Right lobe of liver (tissue), 6 donors: ENCODE measurements around the gene RHOC. TPM values are rescaled to one million over a fixed set of nuclear protein-coding genes. Genes with fewer than 3 reads are reported as not detected.

Experiments
- ATAC-seq, 4 donors: fragments of 200-7000 bp; cut with Tn5 transposase; one replicate each; pipeline ENCODE4 v1.9.1; 2020; ENCODE audit warnings: mild to moderate bottlenecking in 4 of 4, moderate library complexity in 4 of 4
- DNase-seq, 3 donors: peaks; one replicate each; pipeline ENCODE4 v3.0.0-alpha.2; 2020
- H3K27ac ChIP-seq, 3 donors: fragments of 200-600 bp; one replicate each; pipeline ENCODE4 v1.8.0; 2022
- H3K27me3 ChIP-seq, 2 donors: fragments of 200-600 bp; one replicate each; pipeline ENCODE4 v1.8.0; 2022
- H3K36me3 ChIP-seq, 4 donors: fragments of 200-600 bp; sonication (generic) in 1 of 4; one replicate each; pipeline versions ENCODE4 v1.5.1 to v1.8.0; 2017 to 2022; ENCODE audit warnings: control low read depth in 1 of 4
- H3K4me1 ChIP-seq, 4 donors: fragments of 200-600 bp; sonication (generic) in 1 of 4; one replicate each; pipeline versions ENCODE4 v1.5.1 to v1.8.0; 2017 to 2022; ENCODE audit warnings: control low read depth in 1 of 4
- H3K4me3 ChIP-seq, 3 donors: fragments of 200-600 bp; one replicate each; pipeline ENCODE4 v1.8.0; 2022
- H3K9me3 ChIP-seq, 4 donors: fragments of 200-600 bp; sonication (generic) in 1 of 4; one replicate each; pipeline versions ENCODE4 v1.5.1 to v1.8.0; 2017 to 2022; ENCODE audit warnings: control low read depth in 1 of 4
- CTCF ChIP-seq, 4 donors: fragments of 200-600 bp in 3 of 4; fragments of 450-650 bp in 1 of 4; IDR thresholded peaks; one replicate each; pipeline versions ENCODE4 v1.5.1 to v1.8.0; 2016 to 2022; ENCODE audit warnings: antibody characterized with exemption in 4 of 4, mild to moderate bottlenecking in 2 of 4
- POLR2A ChIP-seq: fragments of 450-650 bp; IDR thresholded peaks from one replicate; pipeline ENCODE4 v1.6.1; 2017; ENCODE audit warnings: antibody characterized with exemption, mild to moderate bottlenecking
- WGBS: methylation state at CpG from one replicate; pipeline ENCODE4 v1.1.6; 2018; ENCODE audit warnings: low coverage, low lambda C conversion rate; ENCODE audit not compliant: insufficient coverage; ENCODE audit errors: missing lambda C conversion rate; 5-methylcytosine and 5-hydroxymethylcytosine counted together
- intact Hi-C, 2 donors: fragments of 100-400 bp; cut with DNase I; formaldehyde crosslinking; loops; one replicate each; pipeline versions ENCODE4 v1.11.2 to v1.14.1; 2022
- total RNA-seq, 6 experiments: library from RNA; depleted of rRNA in 2 of 6; stranded (reverse); fragments of >200 nt in 2 of 6; fragmentation: NEBNext Ultra II Directional in 3 of 6; extraction: Animal tissue kit (Norgen Biotek cat#: 25700) in 3 of 6; gene quantifications; one replicate each; pipeline versions ENCODE4 v1.1.0 to v1.2.4, GENCODE V29; 2016 to 2023
- donor health status: DM: no; HTN: yes; CAD: no.
- donor health status: DM: no; HTN: no; CAD: no.
- donor health status: DM: no; HTN: no; CAD: no.
- donor health status: DM: no; HTN: yes; CAD: no.
- donor health status: DM: no; HTN: yes; CAD: no.

The RHOC gene
- total RNA-seq, 6 experiments from 2014 or later, result 47.9 to 207 (median 107) TPM

DNA sequence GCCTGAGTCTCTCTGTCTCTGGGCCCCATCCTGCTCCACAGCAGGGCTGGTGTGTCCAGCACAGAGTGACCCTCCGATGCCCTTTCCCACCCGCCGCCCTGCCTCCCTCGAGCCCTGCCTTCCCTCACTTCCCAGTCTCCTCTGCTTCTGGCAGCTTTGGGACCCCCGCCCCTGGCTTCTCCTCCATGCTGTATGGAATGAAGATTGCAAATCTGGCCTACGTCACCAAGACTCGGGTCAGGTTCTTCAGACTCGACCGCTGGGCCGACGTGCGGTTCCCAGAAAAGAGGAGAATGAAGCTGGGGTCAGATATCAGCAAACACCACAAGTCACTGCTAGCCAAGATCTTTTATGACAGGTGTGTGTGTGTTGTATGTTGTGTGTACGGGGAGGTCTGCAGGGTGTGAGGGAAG, 18.1 kb downstream of the RHOC start:
- H3K4me3 ChIP-seq, result no peak overlapping the region

GRCh38 chr1:112687785-112688496, 19.0 kb downstream of the RHOC start:
- peak in 1 of 4 donors; percentile 6 for ATAC-seq
- DNase-seq, result no peak
- H3K36me3 ChIP-seq, result peaks cover 0 to 24% (median 10%) of the 10 kb centered on the region in 4 donors
- 81% methylated on average over 10 of the region's 13 CpGs for WGBS
- no peak for TF ChIP-seq CTCF (IDR thresholded peaks at IDR 0.05)
- TF ChIP-seq POLR2A, result no peak
- H3K4me1 ChIP-seq, result no peaks in the 10 kb centered on the region
- no peaks in the 10 kb centered on the region for H3K27me3 ChIP-seq
- H3K4me3 ChIP-seq, result no peak overlapping the region
- no peaks in the 10 kb centered on the region for H3K9me3 ChIP-seq
- H3K27ac ChIP-seq, result no peak overlapping the region
- intact Hi-C loops, result no loop called here

More for the DNA sequence above, 18.1 kb downstream of the RHOC start:
- TF ChIP-seq CTCF (IDR thresholded peaks at IDR 0.05), result no peak
- no peak for TF ChIP-seq POLR2A
- Histone ChIP-seq H3K4me1 (no peaks in the 10 kb centered on the region), H3K27ac (no peak overlapping the region), H3K9me3 (no peaks in the 10 kb centered on the region), H3K36me3 (peaks cover 0 to 31% (median 12%) of the 10 kb centered on the region in 4 donors), H3K27me3 (no peaks in the 10 kb centered on the region)
- ATAC-seq, result peak in 3 of 4 donors; percentile 34 to 35 (median 35)
- intact Hi-C loops, result no loop called here
- WGBS, result 67% methylated on average over 9 of the region's 13 CpGs
- DNase-seq, result no peak

- Histone ChIP-seq H3K4me1 (no peaks in the 10 kb centered on the region), H3K27ac (no peak overlapping the region), H3K27me3 (no peaks in the 10 kb centered on the region), H3K4me3 (no peak overlapping the region), H3K36me3 (peaks cover 0 to 18% (median 7%) of the 10 kb centered on the region in 4 donors), H3K9me3 (no peaks in the 10 kb centered on the region)
- no peak for TF ChIP-seq CTCF (IDR thresholded peaks at IDR 0.05)
- no peak for TF ChIP-seq POLR2A
- DNase-seq (no peak), ATAC-seq (no peak)
- WGBS, result 86% methylated on average over 2 of the region's 4 CpGs
- intact Hi-C loops, result no loop called here
Observed at GRCh38 chr1:112687361-112687760, 19.6 kb downstream of the RHOC start.

DNA sequence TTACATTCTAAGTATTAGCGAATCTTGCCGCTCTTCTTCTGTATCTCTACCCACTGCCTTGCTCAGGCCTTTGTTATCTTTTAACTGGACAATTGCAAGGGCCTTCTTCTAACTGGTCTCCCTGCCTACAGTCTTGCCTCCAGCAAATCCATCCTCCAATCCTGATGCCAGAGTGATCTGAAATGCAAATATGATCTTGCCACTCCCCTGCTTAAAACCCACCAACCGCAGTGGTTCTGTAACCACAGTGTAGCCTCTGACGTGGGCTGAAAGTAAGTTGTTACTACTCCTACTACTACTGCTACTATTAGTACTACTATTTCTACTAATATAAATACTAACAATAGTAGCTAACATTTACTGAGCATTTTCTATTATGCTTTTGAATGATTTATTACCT, 20.1 kb downstream of the RHOC start:
- Histone ChIP-seq H3K36me3 (peaks cover 0 to 15% (median 6%) of the 10 kb centered on the region in 4 donors), H3K9me3 (no peaks in the 10 kb centered on the region), H3K4me1 (no peaks in the 10 kb centered on the region), H3K27ac (no peak overlapping the region), H3K4me3 (no peak overlapping the region), H3K27me3 (no peaks in the 10 kb centered on the region)
- TF ChIP-seq POLR2A (no peak), CTCF (IDR thresholded peaks at IDR 0.05) (no peak)
- intact Hi-C loops, result no loop called here
- DNase-seq (no peak), ATAC-seq (no peak)
- 92% methylated on average over 4 of the region's 4 CpGs for WGBS
